Activated CD4-positive, alpha-beta T cell treated with anti-CD3 and anti-CD28 coated beads, Interleukin-2, Interleukin-6, amounts not matched to agents 100 ng/mL and 50 ng/mL, durations not matched to agents 16 hours and 8 hours (primary cell): Measurements from ENCODE around the gene ARHGAP23.
"Not testable (repeated sequence)": the region's sequence is repeated elsewhere in the genome, so short reads cannot be mapped to it uniquely, and the experiment has no call there.

Experiments used
- DNase-seq: peaks from one replicate; pipeline ENCODE4 v3.0.0-alpha.2; 2020

Gene ARHGAP23

GRCh38 chr17:38491346-38492066, 63.2 kb downstream of the ARHGAP23 start:
- not testable (repeated sequence) for DNase-seq

- peak; percentile 95 for DNase-seq
Measured at GRCh38 chr17:38492067-38493040, 64.1 kb downstream of the ARHGAP23 start.

GRCh38 chr17:38494152-38494551, 65.9 kb downstream of the ARHGAP23 start:
- not testable (repeated sequence) for DNase-seq

- DNase-seq = not testable (repeated sequence)
Measured at GRCh38 chr17:38497656-38498055, 69.4 kb downstream of the ARHGAP23 start.

GRCh38 chr17:38498353-38498752, 70.1 kb downstream of the ARHGAP23 start:
- DNase-seq = no peak

GRCh38 chr17:38499230-38499629, 71.0 kb downstream of the ARHGAP23 start:
- not testable (repeated sequence) for DNase-seq

- not testable (repeated sequence) for DNase-seq
Measured at GRCh38 chr17:38501718-38502117, 73.5 kb downstream of the ARHGAP23 start.

GRCh38 chr17:38503286-38503913, 75.1 kb downstream of the ARHGAP23 start:
- not testable (repeated sequence) for DNase-seq

GRCh38 chr17:38504216-38504615, 76.0 kb downstream of the ARHGAP23 start:
- DNase-seq = no peak

GRCh38 chr17:38507436-38507835, 79.2 kb downstream of the ARHGAP23 start:
- no peak for DNase-seq

- DNase-seq = no peak
Measured at GRCh38 chr17:38507921-38508569, 79.8 kb downstream of the ARHGAP23 start.

- DNase-seq = no peak
Measured at GRCh38 chr17:38508570-38508950, 80.3 kb downstream of the ARHGAP23 start.

GRCh38 chr17:38508954-38509771, 80.9 kb downstream of the ARHGAP23 start:
- peak; percentile 83 for DNase-seq

- no peak for DNase-seq
Measured at GRCh38 chr17:38509772-38510420, 81.6 kb downstream of the ARHGAP23 start.

- no peak for DNase-seq
Measured at GRCh38 chr17:38510421-38511149, 82.3 kb downstream of the ARHGAP23 start.

GRCh38 chr17:38511150-38512108, 83.2 kb downstream of the ARHGAP23 start:
- DNase-seq = no peak

- DNase-seq = no peak
Measured at GRCh38 chr17:38512473-38513058, 84.3 kb downstream of the ARHGAP23 start.

GRCh38 chr17:38526526-38526925, 98.3 kb downstream of the ARHGAP23 start:
- not testable (repeated sequence) for DNase-seq

- DNase-seq = not testable (repeated sequence)
Measured at GRCh38 chr17:38528141-38528540, 99.9 kb downstream of the ARHGAP23 start.
